Large intestine (tissue), 3 donors: ENCODE measurements around the gene ZDHHC14. TPM values are rescaled to one million over a fixed set of nuclear protein-coding genes. Genes with fewer than 3 reads are reported as not detected.
"Not testable (repeated sequence)": the region's sequence is repeated elsewhere in the genome, so short reads cannot be mapped to it uniquely, and the experiment has no call there.

Experiments
- DNase-seq, 2 donors: peaks; one replicate each; pipeline versions ENCODE4 v3.0.0 to v3.0.0-alpha.2; 2013
- H3K27ac ChIP-seq: one replicate; pipeline ENCODE4 v1.5.1; 2013; ENCODE audit warnings: low read length
- H3K27me3 ChIP-seq: 2 replicates; pipeline ENCODE4 v1.6.1; 2013; ENCODE audit warnings: low read length; ENCODE audit not compliant: control insufficient read depth, insufficient read depth
- H3K36me3 ChIP-seq: 2 replicates; pipeline ENCODE4 v1.6.1; 2013; ENCODE audit warnings: low read length; ENCODE audit not compliant: control insufficient read depth, insufficient read depth
- H3K4me1 ChIP-seq: one replicate; pipeline ENCODE4 v1.6.1; 2013; ENCODE audit warnings: low read length; ENCODE audit not compliant: control insufficient read depth, insufficient read depth
- H3K4me3 ChIP-seq: one replicate; pipeline ENCODE4 v1.5.1; 2013; ENCODE audit warnings: low read length
- H3K9me3 ChIP-seq: one replicate; pipeline ENCODE4 v1.6.1; 2013; ENCODE audit warnings: mild to moderate bottlenecking, low read depth, low read length, moderate library complexity; ENCODE audit not compliant: control insufficient read depth
- WGBS: methylation state at CpG from one replicate; pipeline ENCODE4 v1.1.5; 2013; ENCODE audit warnings: low lambda C conversion rate; ENCODE audit not compliant: insufficient coverage; 5-methylcytosine and 5-hydroxymethylcytosine counted together
- polyA plus RNA-seq: library from polyadenylated mRNA; unstranded; fragments of 120-200 nt; gene quantifications from one replicate; pipeline ENCODE4 v1.2.1, GENCODE V29; 2013

ZDHHC14 gene
- polyA plus RNA-seq, 1 donor: 26.5 TPM

- not testable (repeated sequence) for H3K4me3 ChIP-seq, H3K27ac ChIP-seq, H3K36me3 ChIP-seq, H3K9me3 ChIP-seq, H3K27me3 ChIP-seq, H3K4me1 ChIP-seq, DNase-seq
- WGBS: 100% methylated on average over 1 of the region's 6 CpGs
These were observed 325.4 kb downstream of the ZDHHC14 start for GRCh38 chr6:157706351-157706750.

- no peaks in the 10 kb centered on the region for H3K36me3 ChIP-seq
- no peak overlapping the region for H3K4me3 ChIP-seq
- DNase-seq: no peak
- peaks cover 7% of the 10 kb centered on the region for H3K4me1 ChIP-seq
- peaks cover 3% of the 10 kb centered on the region for H3K9me3 ChIP-seq
- WGBS: no CpG with 5 or more reads among the region's 2 CpGs
- no peak overlapping the region for H3K27ac ChIP-seq
- no peaks in the 10 kb centered on the region for H3K27me3 ChIP-seq
These were observed 325.9 kb downstream of the ZDHHC14 start for GRCh38 chr6:157706883-157707282.

- Histone ChIP-seq H3K4me1 (peaks cover 7% of the 10 kb centered on the region), H3K27ac (no peak overlapping the region), H3K9me3 (peaks cover 3% of the 10 kb centered on the region), H3K27me3 (no peaks in the 10 kb centered on the region), H3K36me3 (no peaks in the 10 kb centered on the region), H3K4me3 (no peak overlapping the region)
- no CpG with 5 or more reads among the region's 6 CpGs for WGBS
- no peak for DNase-seq
These were observed 326.6 kb downstream of the ZDHHC14 start for GRCh38 chr6:157707576-157707975.

GRCh38 chr6:157708239-157708638 lies 327.2 kb downstream of the ZDHHC14 start:
- Histone ChIP-seq H3K4me3 (no peak overlapping the region), H3K27me3 (no peaks in the 10 kb centered on the region), H3K9me3 (peaks cover 3% of the 10 kb centered on the region), H3K4me1 (peaks cover 7% of the 10 kb centered on the region), H3K27ac (no peak overlapping the region), H3K36me3 (no peaks in the 10 kb centered on the region)
- WGBS: no CpG with 5 or more reads among the region's 3 CpGs
- DNase-seq: no peak

GRCh38 chr6:157708933-157709332 lies 327.9 kb downstream of the ZDHHC14 start:
- peaks cover 7% of the 10 kb centered on the region for H3K4me1 ChIP-seq
- no peaks in the 10 kb centered on the region for H3K36me3 ChIP-seq
- H3K9me3 ChIP-seq: peaks cover 3% of the 10 kb centered on the region
- peak overlapping the region; percentile 76 for H3K27ac ChIP-seq
- no CpG with 5 or more reads among the region's 7 CpGs for WGBS
- no peak for DNase-seq
- H3K4me3 ChIP-seq: no peak overlapping the region
- no peaks in the 10 kb centered on the region for H3K27me3 ChIP-seq

- H3K4me1 ChIP-seq: peaks cover 7% of the 10 kb centered on the region
- peak overlapping the region; percentile 76 for H3K27ac ChIP-seq
- DNase-seq: peak; percentile 70 to 79
- H3K9me3 ChIP-seq: peaks cover 3% of the 10 kb centered on the region
- WGBS: no CpG with 5 or more reads among the region's 7 CpGs
- no peaks in the 10 kb centered on the region for H3K36me3 ChIP-seq
- H3K4me3 ChIP-seq: no peak overlapping the region
- H3K27me3 ChIP-seq: no peaks in the 10 kb centered on the region
These were observed 328.6 kb downstream of the ZDHHC14 start for GRCh38 chr6:157709555-157709954.

- Histone ChIP-seq H3K27ac (no peak overlapping the region), H3K4me1 (peaks cover 7% of the 10 kb centered on the region), H3K36me3 (no peaks in the 10 kb centered on the region), H3K27me3 (no peaks in the 10 kb centered on the region), H3K9me3 (peaks cover 3% of the 10 kb centered on the region), H3K4me3 (no peak overlapping the region)
- WGBS: no CpG with 5 or more reads among the region's 7 CpGs
- DNase-seq: peak in 1 of 2 donors; percentile 17
These were observed 329.6 kb downstream of the ZDHHC14 start for GRCh38 chr6:157710604-157711003.

GRCh38 chr6:157711060-157711459 lies 330.1 kb downstream of the ZDHHC14 start:
- H3K27me3 ChIP-seq: no peaks in the 10 kb centered on the region
- H3K36me3 ChIP-seq: no peaks in the 10 kb centered on the region
- WGBS: no CpG with 5 or more reads among the region's 8 CpGs
- H3K27ac ChIP-seq: no peak overlapping the region
- peaks cover 3% of the 10 kb centered on the region for H3K9me3 ChIP-seq
- H3K4me1 ChIP-seq: peaks cover 7% of the 10 kb centered on the region
- H3K4me3 ChIP-seq: no peak overlapping the region
- no peak for DNase-seq

- Histone ChIP-seq H3K9me3 (peaks cover 3% of the 10 kb centered on the region), H3K4me1 (peaks cover 17% of the 10 kb centered on the region), H3K36me3 (no peaks in the 10 kb centered on the region), H3K4me3 (no peak overlapping the region), H3K27me3 (no peaks in the 10 kb centered on the region), H3K27ac (no peak overlapping the region)
- no peak for DNase-seq
- 100% methylated on average over 2 of the region's 8 CpGs for WGBS
These were observed 331.8 kb downstream of the ZDHHC14 start for GRCh38 chr6:157712585-157713295.

- no CpG with 5 or more reads among the region's 12 CpGs for WGBS
- Histone ChIP-seq H3K36me3 (no peaks in the 10 kb centered on the region), H3K4me3 (no peak overlapping the region), H3K9me3 (peaks cover 3% of the 10 kb centered on the region), H3K27ac (no peak overlapping the region), H3K4me1 (peaks cover 18% of the 10 kb centered on the region), H3K27me3 (no peaks in the 10 kb centered on the region)
- DNase-seq: no peak
These were observed 332.6 kb downstream of the ZDHHC14 start for GRCh38 chr6:157713451-157714152.

- no peak for DNase-seq
- Histone ChIP-seq H3K9me3 (no peaks in the 10 kb centered on the region), H3K4me3 (no peak overlapping the region), H3K36me3 (no peaks in the 10 kb centered on the region), H3K4me1 (peaks cover 18% of the 10 kb centered on the region), H3K27me3 (no peaks in the 10 kb centered on the region), H3K27ac (no peak overlapping the region)
- no CpG with 5 or more reads among the region's 1 CpG for WGBS
These were observed 333.1 kb downstream of the ZDHHC14 start for GRCh38 chr6:157714153-157714490.
